SJCRH30 (cell line): ENCODE results near the gene CDKL4. TPM values are rescaled to one million over a fixed set of nuclear protein-coding genes. Genes with fewer than 3 reads are reported as not detected.

ENCODE experiments used
- DNase-seq, 2 experiments: peaks; one replicate each; pipeline ENCODE4 v3.0.0-alpha.2; 2015 to 2020
- H3K27ac ChIP-seq: fragments of 250-450 bp; sonication (Bioruptor Pico); 2 replicates; pipeline ENCODE4 v1.5.1; 2020; ENCODE audit warnings: mild to moderate bottlenecking, moderate library complexity
- H3K27me3 ChIP-seq: fragments of 250-450 bp; sonication (Bioruptor Pico); 2 replicates; pipeline ENCODE4 v1.5.1; 2020; ENCODE audit warnings: mild to moderate bottlenecking, moderate library complexity
- H3K36me3 ChIP-seq: fragments of 250-450 bp; sonication (Bioruptor Pico); 2 replicates; pipeline ENCODE4 v1.5.1; 2020; ENCODE audit warnings: mild to moderate bottlenecking, moderate library complexity
- H3K4me1 ChIP-seq: fragments of 250-450 bp; sonication (Bioruptor Pico); 2 replicates; pipeline ENCODE4 v1.5.1; 2020; ENCODE audit warnings: mild to moderate bottlenecking, moderate library complexity
- H3K4me3 ChIP-seq: fragments of 250-450 bp; sonication (Bioruptor Pico); 2 replicates; pipeline ENCODE4 v1.5.1; 2020; ENCODE audit warnings: mild to moderate bottlenecking, moderate library complexity
- H3K9me3 ChIP-seq: fragments of 250-450 bp; sonication (Bioruptor Pico); replicated peaks from 2 replicates; pipeline ENCODE4 v1.5.1; 2020; ENCODE audit warnings: mild to moderate bottlenecking, moderate library complexity
- total RNA-seq: library from RNA; depleted of rRNA; stranded (reverse); fragments of >200 nt; shearing (Covaris generic); gene quantifications from 2 replicates; pipeline ENCODE4 v1.2.3, GENCODE V29; 2014; rRNA removed

Gene CDKL4
- total RNA-seq = 0.12 and 0.25 TPM in 2 replicates

DNA sequence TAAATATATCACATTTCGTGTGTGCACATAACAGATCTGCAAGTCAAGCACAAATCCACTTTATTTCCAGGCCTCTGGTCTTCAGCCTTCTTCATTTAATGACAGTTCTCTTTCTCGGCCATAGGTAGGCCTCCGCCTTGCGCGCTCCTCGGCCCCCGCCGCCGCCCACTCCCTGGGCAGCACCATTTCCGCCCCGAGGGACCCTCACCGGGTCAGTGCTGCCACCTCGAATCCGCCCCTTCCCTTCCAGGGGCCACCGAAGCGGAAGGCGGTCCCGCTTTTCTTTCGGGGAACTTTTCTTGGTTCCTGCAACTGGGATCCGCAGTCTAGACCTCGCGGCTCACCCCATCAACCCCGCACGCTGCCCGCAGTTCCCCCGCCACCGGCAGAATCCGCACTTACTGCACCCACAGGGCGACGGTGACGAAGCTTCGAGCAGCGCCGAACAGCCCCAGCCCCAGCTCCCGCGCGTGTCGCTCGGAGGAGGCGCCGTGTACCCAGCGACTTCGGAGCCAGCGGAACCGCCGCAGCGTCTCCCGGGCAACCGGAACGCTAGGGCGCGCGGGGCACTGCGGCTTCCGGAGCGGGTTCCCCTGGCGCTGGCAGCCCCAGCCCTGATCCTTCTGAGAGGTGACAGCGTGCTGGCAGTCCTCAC lies at the start of gene CDKL4:
Gene CDKL4, minus strand, starts transcription at position 502 of the 655 bp plus-strand sequence.
- H3K9me3 ChIP-seq = no peaks in the 10 kb centered on the region
- DNase-seq = no peak
- no peaks in the 10 kb centered on the region for H3K27me3 ChIP-seq
- no peaks in the 10 kb centered on the region for H3K4me1 ChIP-seq
- peaks cover 5% of the 10 kb centered on the region; the same call in 1 of the 2 replicates for H3K36me3 ChIP-seq
- H3K27ac ChIP-seq = no peak within 1 kb of the TSS
- no peak within 1 kb of the TSS for H3K4me3 ChIP-seq

- Histone ChIP-seq H3K4me1 (no peaks in the 10 kb centered on the region), H3K27ac (no peak overlapping the region), H3K27me3 (no peaks in the 10 kb centered on the region), H3K4me3 (no peak overlapping the region), H3K36me3 (peaks cover 70% of the 10 kb centered on the region), H3K9me3 (no peaks in the 10 kb centered on the region)
- no peak for DNase-seq
These were observed 46.7 kb upstream of the CDKL4 start for GRCh38 chr2:39290433-39290832.

DNA sequence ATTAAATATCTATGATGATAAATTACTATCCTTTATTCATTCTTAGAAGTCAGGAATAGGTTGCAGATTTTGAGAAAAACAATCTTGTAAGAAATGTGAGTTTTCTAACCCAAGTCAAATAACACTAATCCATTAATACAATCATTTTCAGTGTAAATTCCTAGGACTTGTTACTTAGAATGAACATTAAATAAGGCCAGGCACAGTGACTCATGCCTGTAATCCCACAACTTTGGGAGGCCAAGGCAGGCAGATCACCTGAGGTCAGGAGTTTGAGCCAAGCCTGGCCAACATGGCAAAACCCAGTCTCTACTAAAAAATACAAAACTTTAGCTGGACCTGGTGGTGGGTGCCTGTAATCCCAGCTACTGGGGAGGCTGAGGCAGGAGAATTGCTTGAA lies 45.8 kb upstream of the CDKL4 start:
- peaks cover 77% of the 10 kb centered on the region for H3K36me3 ChIP-seq
- H3K27ac ChIP-seq = no peak overlapping the region
- H3K27me3 ChIP-seq = no peaks in the 10 kb centered on the region
- no peaks in the 10 kb centered on the region for H3K4me1 ChIP-seq
- H3K4me3 ChIP-seq = no peak overlapping the region
- DNase-seq = no peak
- no peaks in the 10 kb centered on the region for H3K9me3 ChIP-seq

DNA sequence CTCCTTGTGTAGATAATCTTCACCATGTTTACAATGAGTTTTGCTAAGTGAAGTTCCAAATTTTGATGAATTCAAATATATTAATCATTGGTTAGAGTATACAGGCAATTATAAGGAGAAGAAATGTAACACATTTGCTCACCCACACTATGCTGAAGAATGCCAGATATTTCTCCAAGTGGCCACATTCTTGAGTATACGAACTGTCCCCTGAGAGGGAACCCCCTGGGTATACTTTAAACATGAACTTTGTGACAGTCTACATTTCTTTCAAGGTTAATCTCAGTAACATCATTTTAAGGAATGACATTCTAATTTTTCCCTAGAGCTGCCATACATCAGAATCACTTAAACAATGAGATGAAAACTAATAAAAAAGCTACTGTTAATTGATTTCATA lies 39.8 kb upstream of the CDKL4 start:
- no peaks in the 10 kb centered on the region for H3K9me3 ChIP-seq
- H3K4me3 ChIP-seq = no peak overlapping the region
- H3K36me3 ChIP-seq = peaks cover 54% of the 10 kb centered on the region
- no peaks in the 10 kb centered on the region for H3K4me1 ChIP-seq
- H3K27me3 ChIP-seq = no peaks in the 10 kb centered on the region
- no peak overlapping the region for H3K27ac ChIP-seq
- DNase-seq = no peak

- Histone ChIP-seq H3K27ac (no peak overlapping the region), H3K36me3 (peaks cover 52% of the 10 kb centered on the region), H3K4me3 (no peak overlapping the region), H3K4me1 (no peaks in the 10 kb centered on the region), H3K27me3 (no peaks in the 10 kb centered on the region), H3K9me3 (no peaks in the 10 kb centered on the region)
- DNase-seq = no peak
These were observed 37.6 kb upstream of the CDKL4 start for GRCh38 chr2:39281391-39281790.

GRCh38 chr2:39275016-39275415 lies 31.2 kb upstream of the CDKL4 start:
- no peak for DNase-seq
- H3K9me3 ChIP-seq = no peaks in the 10 kb centered on the region
- H3K4me1 ChIP-seq = no peaks in the 10 kb centered on the region
- H3K4me3 ChIP-seq = no peak overlapping the region
- peaks cover 67% of the 10 kb centered on the region for H3K36me3 ChIP-seq
- H3K27ac ChIP-seq = no peak overlapping the region
- H3K27me3 ChIP-seq = no peaks in the 10 kb centered on the region

DNA sequence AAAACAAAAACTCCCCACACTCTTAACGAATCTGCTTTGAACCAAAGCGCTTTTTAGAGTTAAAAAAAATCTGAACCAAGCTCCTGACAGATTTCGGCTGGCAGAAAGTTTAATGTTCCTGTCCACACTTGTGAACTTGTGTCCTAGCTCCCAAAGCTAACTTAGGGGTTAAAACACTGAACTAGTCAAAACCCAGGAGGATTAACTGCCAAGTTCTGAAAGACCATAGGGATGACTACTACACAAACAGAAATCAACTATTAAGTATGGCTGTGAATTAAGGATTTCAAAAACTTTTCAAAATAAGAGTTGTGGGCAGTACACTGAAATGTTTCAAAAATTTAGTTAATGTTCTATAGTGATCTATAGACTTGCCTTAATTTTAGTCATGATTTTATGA lies 26.2 kb upstream of the CDKL4 start:
- peaks cover 58% of the 10 kb centered on the region for H3K36me3 ChIP-seq
- no peak overlapping the region for H3K4me3 ChIP-seq
- no peaks in the 10 kb centered on the region for H3K27me3 ChIP-seq
- peaks cover 2% of the 10 kb centered on the region; the same call in 1 of the 2 replicates for H3K4me1 ChIP-seq
- no peaks in the 10 kb centered on the region for H3K9me3 ChIP-seq
- DNase-seq = no peak
- H3K27ac ChIP-seq = no peak overlapping the region

DNA sequence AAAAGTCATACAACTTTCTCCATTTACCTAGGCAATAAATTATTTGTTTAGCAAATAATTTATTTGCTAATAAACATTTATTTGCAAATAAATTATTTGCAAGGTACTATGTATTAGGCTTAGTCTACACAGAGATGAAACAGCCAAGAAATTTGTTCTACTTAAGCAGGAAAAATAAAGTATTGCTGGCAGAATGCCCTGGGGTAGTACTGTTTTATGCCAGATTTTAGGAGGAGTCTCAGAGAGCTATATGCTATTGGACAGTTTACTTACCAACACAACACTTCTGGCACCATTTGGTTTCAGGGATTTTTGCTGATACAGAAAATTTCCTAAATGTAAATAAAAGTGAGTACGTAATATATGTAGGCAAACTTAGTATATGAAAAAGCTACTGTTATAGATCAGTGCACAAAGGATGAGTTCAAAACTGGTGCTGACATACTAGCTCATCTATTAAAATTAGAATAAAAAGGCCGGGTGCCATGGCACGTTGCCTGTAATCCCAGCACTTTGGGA lies 23.2 kb upstream of the CDKL4 start:
- Histone ChIP-seq H3K9me3 (0 out of 2 replicates have a peak, but pooled peaks cover 2% of the 10 kb centered on the region), H3K36me3 (peaks cover 55% of the 10 kb centered on the region), H3K27ac (no peak overlapping the region), H3K4me1 (peaks cover 2% of the 10 kb centered on the region; the same call in 1 of the 2 replicates), H3K4me3 (no peak overlapping the region), H3K27me3 (no peaks in the 10 kb centered on the region)
- no peak for DNase-seq

DNA sequence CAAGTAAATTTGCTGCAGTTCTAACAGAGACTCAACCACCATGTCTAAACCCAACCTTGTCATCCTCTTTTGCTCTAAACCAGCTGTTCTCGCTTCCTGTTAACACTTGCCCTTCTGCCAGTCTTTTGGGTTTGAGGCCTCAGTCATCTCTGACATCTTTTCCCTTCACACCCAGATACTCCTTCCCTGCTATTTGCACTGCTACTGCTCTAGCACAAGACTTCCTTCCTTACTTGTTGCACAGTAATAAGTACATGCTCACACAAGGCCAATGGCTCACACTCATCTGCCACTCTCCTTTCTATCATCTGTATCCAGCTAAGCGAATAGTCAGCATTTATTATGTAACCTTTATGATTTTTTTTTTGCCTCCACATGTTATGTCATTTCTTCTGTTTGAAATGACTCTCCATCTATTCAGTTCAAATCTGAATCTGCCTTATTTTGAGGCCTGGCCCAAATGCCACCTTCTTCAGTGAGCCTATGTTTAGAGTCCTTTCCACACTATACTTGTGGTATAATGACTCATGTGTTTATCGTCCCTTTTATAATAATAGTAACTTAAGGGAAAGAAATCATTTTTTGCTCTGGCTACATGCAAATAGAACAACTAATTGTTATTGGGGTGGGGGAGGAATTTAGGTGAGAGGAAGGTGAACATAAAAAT lies 22.5 kb upstream of the CDKL4 start:
- H3K4me3 ChIP-seq = no peak overlapping the region
- no peak overlapping the region for H3K27ac ChIP-seq
- DNase-seq = peak in 1 of 2 experiments; percentile 15
- peaks cover 59% of the 10 kb centered on the region for H3K36me3 ChIP-seq
- 0 out of 2 replicates have a peak, but pooled peaks cover 2% of the 10 kb centered on the region for H3K9me3 ChIP-seq
- peaks cover 2% of the 10 kb centered on the region; the same call in 1 of the 2 replicates for H3K4me1 ChIP-seq
- no peaks in the 10 kb centered on the region for H3K27me3 ChIP-seq

- H3K27ac ChIP-seq = no peak overlapping the region
- peaks cover 57% of the 10 kb centered on the region for H3K36me3 ChIP-seq
- DNase-seq = no peak
- no peak overlapping the region for H3K4me3 ChIP-seq
- H3K9me3 ChIP-seq = 0 out of 2 replicates have a peak, but pooled peaks cover 2% of the 10 kb centered on the region
- no peaks in the 10 kb centered on the region for H3K27me3 ChIP-seq
- H3K4me1 ChIP-seq = peaks cover 2% of the 10 kb centered on the region; the same call in 1 of the 2 replicates
These were observed 21.5 kb upstream of the CDKL4 start for GRCh38 chr2:39265315-39265714.

DNA sequence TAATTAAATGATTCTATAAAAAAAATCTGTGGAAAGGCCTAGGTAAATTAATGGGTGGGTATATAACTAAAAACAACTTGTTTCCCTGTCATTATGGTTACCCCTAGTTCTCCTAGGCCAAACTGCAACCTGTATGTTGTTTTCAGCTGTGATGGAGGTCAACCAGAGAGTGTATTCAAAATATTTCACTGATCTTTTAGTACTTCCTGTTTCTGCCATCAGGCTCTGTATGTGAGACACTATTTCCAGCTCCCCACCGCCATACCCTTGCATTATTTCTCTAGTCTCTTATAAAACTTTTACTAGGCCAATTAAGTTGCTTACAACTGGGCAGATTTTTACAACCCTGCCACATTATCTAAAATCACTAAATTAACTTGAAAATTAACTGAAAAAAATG lies 21.0 kb upstream of the CDKL4 start:
- H3K9me3 ChIP-seq = 0 out of 2 replicates have a peak, but pooled peaks cover 2% of the 10 kb centered on the region
- no peaks in the 10 kb centered on the region for H3K27me3 ChIP-seq
- H3K36me3 ChIP-seq = peaks cover 61% of the 10 kb centered on the region
- H3K27ac ChIP-seq = no peak overlapping the region
- H3K4me3 ChIP-seq = no peak overlapping the region
- DNase-seq = no peak
- H3K4me1 ChIP-seq = peaks cover 2% of the 10 kb centered on the region; the same call in 1 of the 2 replicates

DNA sequence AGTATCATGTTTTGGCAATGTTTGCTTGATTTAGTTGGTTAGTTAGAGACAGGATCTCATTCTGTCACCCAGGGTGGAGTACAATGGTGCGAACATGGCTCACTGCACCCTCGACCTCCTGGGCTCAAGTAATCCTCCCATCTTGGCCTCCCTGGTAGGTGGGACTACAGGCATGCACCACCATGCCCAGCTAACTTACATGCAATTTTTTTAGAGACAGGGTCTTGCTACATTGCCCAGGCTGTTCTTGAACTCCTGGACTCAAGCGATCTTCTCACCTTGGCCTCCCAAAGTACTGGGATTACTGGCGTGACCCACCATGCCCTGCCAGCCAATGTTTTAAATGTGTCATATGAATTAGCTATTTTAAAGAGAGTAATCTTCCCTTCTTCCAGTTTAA lies 16.3 kb upstream of the CDKL4 start:
- H3K9me3 ChIP-seq = peaks cover 10% of the 10 kb centered on the region
- no peak for DNase-seq
- peaks cover 85% of the 10 kb centered on the region for H3K36me3 ChIP-seq
- H3K4me1 ChIP-seq = no peaks in the 10 kb centered on the region
- no peak overlapping the region for H3K4me3 ChIP-seq
- no peak overlapping the region for H3K27ac ChIP-seq
- no peaks in the 10 kb centered on the region for H3K27me3 ChIP-seq

GRCh38 chr2:39256040-39256439 lies 12.3 kb upstream of the CDKL4 start:
- H3K4me3 ChIP-seq = no peak overlapping the region
- H3K36me3 ChIP-seq = peaks cover 91% of the 10 kb centered on the region
- no peaks in the 10 kb centered on the region for H3K4me1 ChIP-seq
- peaks cover 7% of the 10 kb centered on the region for H3K9me3 ChIP-seq
- DNase-seq = no peak
- H3K27me3 ChIP-seq = no peaks in the 10 kb centered on the region
- no peak overlapping the region for H3K27ac ChIP-seq

- peaks cover 7% of the 10 kb centered on the region for H3K9me3 ChIP-seq
- no peak for DNase-seq
These were observed 9.2 kb upstream of the CDKL4 start for GRCh38 chr2:39252888-39253518.

DNA sequence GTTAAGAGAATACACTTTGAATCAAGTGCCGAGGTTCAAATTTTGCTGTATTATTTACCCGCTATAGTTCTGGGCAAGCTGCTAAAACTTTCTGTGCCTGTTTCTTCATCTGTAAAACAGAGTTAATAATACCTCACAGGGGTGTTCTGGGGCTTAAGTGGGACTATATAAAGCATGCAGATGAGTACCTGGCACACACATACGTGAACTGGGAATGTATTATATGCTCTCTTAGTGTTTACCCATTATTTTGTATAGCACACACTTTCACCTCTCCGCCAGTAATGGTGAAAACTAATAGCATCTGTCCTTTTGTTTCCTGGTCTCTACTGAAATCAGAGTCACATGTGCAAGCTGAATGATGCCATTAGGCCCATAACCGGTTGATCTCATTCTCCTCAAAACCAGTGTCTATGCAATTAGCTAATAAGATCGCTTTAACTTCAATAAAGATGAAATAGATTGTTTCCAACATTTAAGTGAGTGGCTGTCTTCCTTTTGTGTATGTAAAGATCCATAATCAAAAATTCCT lies 3.8 kb upstream of the CDKL4 start:
- Histone ChIP-seq H3K27me3 (no peaks in the 10 kb centered on the region), H3K9me3 (no peaks in the 10 kb centered on the region), H3K4me3 (no peak overlapping the region), H3K27ac (no peak overlapping the region), H3K36me3 (peaks cover 44% of the 10 kb centered on the region), H3K4me1 (no peaks in the 10 kb centered on the region)
- no peak for DNase-seq

More at GRCh38 chr2:39252888-39253518, 9.2 kb upstream of the CDKL4 start:
- Histone ChIP-seq H3K27ac (no peak overlapping the region), H3K27me3 (no peaks in the 10 kb centered on the region), H3K4me3 (no peak overlapping the region), H3K36me3 (peaks cover 95% of the 10 kb centered on the region), H3K4me1 (no peaks in the 10 kb centered on the region)
